Spinal cord (tissue), 10 donors: ENCODE results near the gene EEF1A1. TPM values are rescaled to one million over a fixed set of nuclear protein-coding genes. Genes with fewer than 3 reads are reported as not detected.
"Not testable (repeated sequence)": the region's sequence is repeated elsewhere in the genome, so short reads cannot be mapped to it uniquely, and the experiment has no call there.

Experiments used
- DNase-seq, 6 donors: peaks; one replicate each; pipeline versions ENCODE4 v3.0.0 to v3.0.0-alpha.2; 2013 to 2015; ENCODE audit warnings: low spot score in 6 of 6, low read depth in 4 of 6
- H3K27ac ChIP-seq: one replicate; pipeline ENCODE4 v1.5.1; 2013; ENCODE audit warnings: low read depth, low read length, control low read depth
- H3K27me3 ChIP-seq: one replicate; pipeline ENCODE4 v1.6.1; 2013; ENCODE audit warnings: low read length; ENCODE audit not compliant: control insufficient read depth, insufficient read depth
- H3K36me3 ChIP-seq: one replicate; pipeline ENCODE4 v1.6.1; 2013; ENCODE audit warnings: low read length; ENCODE audit not compliant: control insufficient read depth, insufficient read depth
- H3K4me1 ChIP-seq: one replicate; pipeline ENCODE4 v1.6.1; 2013; ENCODE audit warnings: low read length; ENCODE audit not compliant: control insufficient read depth, insufficient read depth
- H3K4me3 ChIP-seq: one replicate; pipeline ENCODE4 v1.5.1; 2013; ENCODE audit warnings: low read depth, low read length, control low read depth
- H3K9me3 ChIP-seq: one replicate; pipeline ENCODE4 v1.6.1; 2013; ENCODE audit warnings: low read length; ENCODE audit not compliant: control insufficient read depth, insufficient read depth
- WGBS: methylation state at CpG from one replicate; pipeline ENCODE4 v1.1.5; 2013; ENCODE audit warnings: missing lambda C conversion rate; ENCODE audit not compliant: insufficient coverage; 5-methylcytosine and 5-hydroxymethylcytosine counted together
- polyA plus RNA-seq, 2 donors: library from polyadenylated mRNA; unstranded; fragments of 120-200 nt; gene quantifications; one replicate each; pipeline ENCODE4 v1.2.1, GENCODE V29; 2013; ENCODE audit not compliant: insufficient read length in 2 of 2
- total RNA-seq, 2 donors: library from RNA; depleted of rRNA in 1 of 2; stranded (reverse); fragments of 120-200 nt in 1 of 2; fragments of >200 nt in 1 of 2; gene quantifications; one replicate each; pipeline versions ENCODE4 v1.2.3 to v1.2.4, GENCODE V29; 2013 to 2014
- donor health status: healthy.

The EEF1A1 gene
- total and polyA plus RNA-seq, 4 donors, result 8,316 to 18,703 (median 10,541) TPM

- DNase-seq, result no peak
- no peak overlapping the region for H3K4me3 ChIP-seq
- peaks cover 14% of the 10 kb centered on the region for H3K36me3 ChIP-seq
- H3K27me3 ChIP-seq, result no peaks in the 10 kb centered on the region
- no peaks in the 10 kb centered on the region for H3K4me1 ChIP-seq
- no peak overlapping the region for H3K27ac ChIP-seq
- H3K9me3 ChIP-seq, result no peaks in the 10 kb centered on the region
- WGBS, result 100% methylated on average over 1 of the region's 1 CpG
Measured at GRCh38 chr6:73509851-73510250, 11.0 kb downstream of the EEF1A1 start.

- no peaks in the 10 kb centered on the region for H3K4me1 ChIP-seq
- H3K27me3 ChIP-seq, result no peaks in the 10 kb centered on the region
- peaks cover 11% of the 10 kb centered on the region for H3K36me3 ChIP-seq
- no peak for DNase-seq
- no peak overlapping the region for H3K27ac ChIP-seq
- H3K4me3 ChIP-seq, result no peak overlapping the region
- 50% methylated on average over 1 of the region's 1 CpG for WGBS
- H3K9me3 ChIP-seq, result no peaks in the 10 kb centered on the region
Measured at GRCh38 chr6:73508776-73509175, 12.1 kb downstream of the EEF1A1 start.

DNA sequence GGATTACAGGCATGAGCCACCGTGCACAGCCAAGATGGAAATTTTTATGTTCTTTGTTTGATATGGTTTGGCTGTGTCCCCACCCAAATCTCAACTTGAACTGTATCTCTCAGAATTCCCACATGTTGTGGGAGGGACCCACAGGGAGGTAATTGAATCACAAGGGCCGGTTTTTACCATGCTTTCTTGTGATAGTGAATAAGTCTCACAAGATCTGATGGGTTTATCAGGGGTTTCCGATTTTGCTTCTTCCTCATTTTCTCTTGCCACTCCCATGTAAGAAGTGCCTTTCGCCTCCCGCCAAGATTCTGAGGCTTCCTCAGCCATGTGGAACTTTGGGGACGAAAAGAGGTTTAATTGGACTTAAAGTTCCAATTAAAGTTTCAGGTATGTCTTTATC, 14.6 kb downstream of the EEF1A1 start:
- DNase-seq, result no peak
- H3K4me1 ChIP-seq, result no peaks in the 10 kb centered on the region
- no CpG with 5 or more reads among the region's 6 CpGs for WGBS
- H3K36me3 ChIP-seq, result peaks cover 16% of the 10 kb centered on the region
- no peaks in the 10 kb centered on the region for H3K27me3 ChIP-seq
- no peaks in the 10 kb centered on the region for H3K9me3 ChIP-seq
- no peak overlapping the region for H3K27ac ChIP-seq
- no peak overlapping the region for H3K4me3 ChIP-seq

- H3K4me1 ChIP-seq, H3K27me3 ChIP-seq, H3K9me3 ChIP-seq, H3K27ac ChIP-seq, H3K4me3 ChIP-seq, DNase-seq: not testable (repeated sequence)
- H3K36me3 ChIP-seq, result peaks cover 16% of the 10 kb centered on the region
- WGBS, result 96% methylated on average over 4 of the region's 8 CpGs
Measured at GRCh38 chr6:73505705-73506104, 15.1 kb downstream of the EEF1A1 start.

GRCh38 chr6:73505142-73505541, 15.7 kb downstream of the EEF1A1 start:
- no peak overlapping the region for H3K27ac ChIP-seq
- H3K4me1 ChIP-seq, result no peaks in the 10 kb centered on the region
- no peak for DNase-seq
- no peaks in the 10 kb centered on the region for H3K27me3 ChIP-seq
- peaks cover 16% of the 10 kb centered on the region for H3K36me3 ChIP-seq
- H3K4me3 ChIP-seq, result no peak overlapping the region
- H3K9me3 ChIP-seq, result no peaks in the 10 kb centered on the region

DNA sequence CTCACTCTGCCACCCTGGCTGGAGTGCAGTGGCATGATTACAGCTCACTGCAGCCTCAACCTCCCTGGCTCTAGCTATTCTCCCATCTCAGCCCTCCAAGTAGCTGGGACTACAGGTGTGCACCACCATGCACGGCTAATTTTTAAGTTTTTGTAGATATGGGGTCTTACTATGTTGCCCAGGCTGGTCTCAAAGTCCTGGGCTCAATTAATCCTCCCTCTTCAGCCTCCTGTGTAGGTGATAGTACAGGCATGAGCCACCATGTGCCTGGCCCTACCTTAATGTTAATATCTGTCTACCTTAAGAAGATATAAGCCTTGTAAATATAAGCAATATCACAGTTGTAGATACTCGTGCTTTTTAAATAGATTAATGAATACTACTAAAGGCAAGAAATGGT, 16.7 kb downstream of the EEF1A1 start:
- no peaks in the 10 kb centered on the region for H3K4me1 ChIP-seq
- H3K27ac ChIP-seq, result no peak overlapping the region
- H3K4me3 ChIP-seq, result no peak overlapping the region
- no CpG with 5 or more reads among the region's 2 CpGs for WGBS
- no peak for DNase-seq
- H3K36me3 ChIP-seq, result peaks cover 19% of the 10 kb centered on the region
- H3K9me3 ChIP-seq, result no peaks in the 10 kb centered on the region
- no peaks in the 10 kb centered on the region for H3K27me3 ChIP-seq

DNA sequence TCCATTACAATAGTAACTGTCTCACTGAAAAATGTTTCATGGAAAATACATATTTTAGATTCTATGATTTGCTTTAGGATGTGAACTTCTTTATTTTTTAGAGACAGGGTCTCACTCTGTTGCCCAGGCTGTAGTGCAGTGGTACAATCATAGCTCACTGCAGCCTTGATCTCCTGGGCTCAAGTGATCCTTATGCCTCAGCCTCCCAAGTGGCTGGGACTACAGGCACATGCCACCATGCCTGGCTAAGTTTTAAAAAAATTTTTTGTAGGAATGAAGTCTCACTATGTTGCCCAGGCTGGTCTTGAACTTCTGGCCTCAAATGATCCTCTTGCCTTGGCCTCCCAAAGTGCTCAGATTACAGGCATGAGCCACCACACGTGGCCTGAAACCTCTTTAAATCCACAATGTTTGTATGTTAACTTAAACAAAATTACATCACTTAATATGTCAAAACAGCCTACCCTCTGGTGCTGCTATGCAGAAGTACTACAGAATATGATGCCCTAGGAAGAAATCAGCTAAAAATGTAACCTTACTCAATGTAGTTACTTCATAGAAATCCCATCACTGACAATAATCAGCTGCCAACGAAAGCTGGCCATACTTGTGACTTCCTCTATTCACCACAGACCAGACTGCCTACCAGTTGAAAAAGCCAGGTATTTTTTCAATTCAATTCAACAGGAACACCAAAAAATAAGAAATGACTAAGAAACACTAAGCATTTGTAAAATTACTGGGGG, 17.6 kb downstream of the EEF1A1 start:
- peaks cover 22% of the 10 kb centered on the region for H3K36me3 ChIP-seq
- no peak for DNase-seq
- no peaks in the 10 kb centered on the region for H3K27me3 ChIP-seq
- no peak overlapping the region for H3K4me3 ChIP-seq
- H3K9me3 ChIP-seq, result no peaks in the 10 kb centered on the region
- no peak overlapping the region for H3K27ac ChIP-seq
- 100% methylated on average over 1 of the region's 2 CpGs for WGBS
- H3K4me1 ChIP-seq, result no peaks in the 10 kb centered on the region

- Histone ChIP-seq H3K27me3 (no peaks in the 10 kb centered on the region), H3K36me3 (peaks cover 30% of the 10 kb centered on the region), H3K27ac (no peak overlapping the region), H3K4me3 (no peak overlapping the region), H3K4me1 (no peaks in the 10 kb centered on the region), H3K9me3 (no peaks in the 10 kb centered on the region)
- no peak for DNase-seq
- WGBS, result 96% methylated on average over 3 of the region's 3 CpGs
Measured at GRCh38 chr6:73497915-73498314, 22.9 kb downstream of the EEF1A1 start.

DNA sequence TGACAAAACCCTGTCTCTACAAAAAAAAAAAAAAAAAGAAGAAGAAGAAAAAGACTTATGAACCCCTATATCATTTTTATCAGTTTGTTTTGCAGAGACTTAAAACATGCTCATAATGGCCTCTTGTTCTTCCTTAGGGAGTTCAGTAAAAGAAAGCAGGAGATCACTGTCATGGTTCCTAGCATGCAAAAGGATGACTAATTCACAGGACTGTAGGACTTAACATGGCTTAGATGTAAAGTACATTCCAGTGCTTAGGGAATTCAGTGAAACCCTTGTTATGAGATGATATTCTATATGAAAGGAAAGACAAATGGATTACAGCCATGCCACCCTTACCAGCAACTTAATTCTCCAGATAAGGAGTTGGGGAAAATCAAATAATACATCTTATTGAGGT, 29.5 kb downstream of the EEF1A1 start:
- Histone ChIP-seq H3K36me3 (peaks cover 42% of the 10 kb centered on the region), H3K27ac (no peak overlapping the region), H3K4me1 (no peaks in the 10 kb centered on the region), H3K27me3 (no peaks in the 10 kb centered on the region), H3K4me3 (no peak overlapping the region), H3K9me3 (no peaks in the 10 kb centered on the region)
- DNase-seq, result no peak

- WGBS, result 89% methylated on average over 5 of the region's 7 CpGs
- H3K4me1 ChIP-seq, result no peaks in the 10 kb centered on the region
- H3K27ac ChIP-seq, result no peak overlapping the region
- H3K36me3 ChIP-seq, result peaks cover 45% of the 10 kb centered on the region
- no peak for DNase-seq
- no peak overlapping the region for H3K4me3 ChIP-seq
- H3K9me3 ChIP-seq, result no peaks in the 10 kb centered on the region
- H3K27me3 ChIP-seq, result no peaks in the 10 kb centered on the region
Measured at GRCh38 chr6:73487473-73487872, 33.4 kb downstream of the EEF1A1 start.
